ENCODE data around the gene GALNT1. TPM values are rescaled to one million over a fixed set of nuclear protein-coding genes. Genes with fewer than 3 reads are reported as not detected.

The GALNT1 gene
- total RNA-seq, 1 experiment from 2014 or later, result 54.7 TPM

DNA sequence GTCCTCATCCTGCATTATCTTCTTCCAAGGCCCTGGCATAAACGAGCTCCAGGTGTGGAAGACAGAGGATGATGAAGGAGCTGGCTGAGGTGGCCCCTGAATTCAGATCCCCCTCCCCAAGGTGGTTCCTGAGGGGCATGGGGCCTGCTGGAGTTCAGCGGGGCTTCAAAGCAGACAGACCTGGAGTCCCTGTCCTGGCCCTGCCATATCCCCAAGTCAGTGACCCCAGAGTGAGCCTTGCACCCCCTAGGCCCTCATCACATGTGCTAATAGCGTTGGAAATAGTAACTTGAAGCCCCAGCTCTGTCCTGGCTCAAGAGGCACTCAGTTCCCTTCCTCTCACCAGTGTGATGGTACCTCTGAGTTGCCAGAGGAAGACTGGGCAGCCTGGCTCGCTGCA lies 172.9 kb downstream of the GALNT1 start:
- Histone ChIP-seq H3K9ac (ENCODE audit: low read length) (no peak overlapping the region), H3K9me3 (ENCODE audit: control insufficient read depth in 1 of 2, insufficient read depth in 1 of 2, low read depth in 1 of 2, low read length in 2 of 2) (no peaks in the 10 kb centered on the region), H3K9me2 (ENCODE audit: insufficient read depth) (no peaks in the 10 kb centered on the region), H3K36me3 (ENCODE audit: control insufficient read depth in 1 of 2, insufficient read depth in 2 of 2, low read length in 2 of 2) (no peaks in the 10 kb centered on the region), H3K4me3 (replicated peaks in 1 of 2; ENCODE audit: low read depth in 1 of 2, low read length in 2 of 2) (no peak overlapping the region), H3K27me3 (ENCODE audit: insufficient read depth, low read length) (no peaks in the 10 kb centered on the region; the same call in 1 of the 2 replicates), H3K4me1 (ENCODE audit: control insufficient read depth in 1 of 2, insufficient read depth in 2 of 2, low read length in 2 of 2) (no peaks in the 10 kb centered on the region), H4K20me1 (ENCODE audit: insufficient read depth) (no peaks in the 10 kb centered on the region), H3K79me2 (ENCODE audit: insufficient read depth, low read length) (no peaks in the 10 kb centered on the region), H3K27ac (ENCODE audit: low read depth, low read length) (no peak overlapping the region), H3K4me2 (ENCODE audit: low read length) (no peak overlapping the region), H2AFZ (ENCODE audit: low read depth, low read length, poor library complexity, severe bottlenecking) (no peak overlapping the region)
- TF ChIP-seq EZH2phosphoT487 (IDR thresholded peaks at IDR 0.05; ENCODE audit: borderline replicate concordance), result no peak
- TF ChIP-seq, protein P1, sequence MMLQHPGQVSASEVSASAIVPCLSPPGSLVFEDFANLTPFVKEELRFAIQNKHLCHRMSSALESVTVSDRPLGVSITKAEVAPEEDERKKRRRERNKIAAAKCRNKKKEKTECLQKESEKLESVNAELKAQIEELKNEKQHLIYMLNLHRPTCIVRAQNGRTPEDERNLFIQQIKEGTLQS (IDR thresholded peaks at IDR 0.05), result no peak
- TF ChIP-seq POLR2A (IDR thresholded peaks at IDR 0.05; ENCODE audit: borderline replicate concordance, extremely low read depth, insufficient read depth, insufficient read length), result no peak
- no peak for TF ChIP-seq ZNF274 (IDR thresholded peaks at IDR 0.05; ENCODE audit: low read depth, low read length)
- TF ChIP-seq TCF7L2 (IDR thresholded peaks at IDR 0.05; ENCODE audit: borderline replicate concordance, extremely low read depth, insufficient read depth, insufficient read length), result no peak
- TF ChIP-seq, protein P2, sequence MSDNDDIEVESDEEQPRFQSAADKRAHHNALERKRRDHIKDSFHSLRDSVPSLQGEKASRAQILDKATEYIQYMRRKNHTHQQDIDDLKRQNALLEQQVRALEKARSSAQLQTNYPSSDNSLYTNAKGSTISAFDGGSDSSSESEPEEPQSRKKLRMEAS (IDR thresholded peaks at IDR 0.05), result no peak
- no peak for TF ChIP-seq CEBPB (IDR thresholded peaks at IDR 0.05; ENCODE audit: low read depth)
- ATAC-seq (no peak), DNase-seq (ENCODE audit: low read depth, low spot score) (no peak)
- BruUV-seq (replicated peaks), result no TSS peak
- RAD21 ChIA-PET (ENCODE audit: low non-redundant PET in 1 of 2, low total read pairs in 2 of 2, uncharacterized antibody in 2 of 2, unreplicated experiment in 2 of 2), result no interaction called here
- CTCF ChIA-PET, result no interaction called here
- intact Hi-C loops (cut with micrococcal nuclease), result no loop called here
- POLR2A ChIA-PET, result no interaction called here

DNA sequence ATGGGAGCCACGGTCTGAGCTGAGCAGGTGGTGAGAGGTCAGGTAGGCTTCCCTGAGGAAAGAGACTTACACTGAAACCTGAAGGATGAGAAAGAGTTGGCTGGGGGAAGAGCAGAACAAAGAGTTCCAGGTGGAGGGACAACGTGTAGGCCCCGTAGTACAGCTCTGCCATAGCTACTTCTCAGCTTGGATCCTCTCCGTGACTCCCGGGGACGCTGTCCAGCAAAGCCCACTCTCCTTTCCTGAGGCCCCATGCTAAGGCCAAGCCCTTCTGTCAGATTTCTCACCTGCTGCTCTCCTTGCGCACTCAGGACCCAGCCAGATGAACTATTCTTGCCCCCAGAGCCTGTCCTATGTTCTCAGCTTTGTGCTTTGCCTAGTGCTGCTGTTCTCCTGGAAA lies 173.8 kb downstream of the GALNT1 start:
- no peaks in the 10 kb centered on the region for H3K9me2 ChIP-seq (ENCODE audit: insufficient read depth)
- no peak for DNase-seq (ENCODE audit: low read depth, low spot score)
- no peaks in the 10 kb centered on the region; the same call in 1 of the 2 replicates for H3K27me3 ChIP-seq (ENCODE audit: insufficient read depth, low read length)
- H3K4me2 ChIP-seq (ENCODE audit: low read length), result no peak overlapping the region
- POLR2A ChIA-PET, result no interaction called here
- H3K9ac ChIP-seq (ENCODE audit: low read length), result no peak overlapping the region
- H3K36me3 ChIP-seq (ENCODE audit: control insufficient read depth in 1 of 2, insufficient read depth in 2 of 2, low read length in 2 of 2), result no peaks in the 10 kb centered on the region
- no peaks in the 10 kb centered on the region for H3K4me1 ChIP-seq (ENCODE audit: control insufficient read depth in 1 of 2, insufficient read depth in 2 of 2, low read length in 2 of 2)
- CTCF ChIA-PET, result interaction anchor here (1.9 kb wide), 1 partner anchor 195 kb away, joined by 7 read pairs; no protein-coding TSS in a partner anchor
- H3K9me3 ChIP-seq (ENCODE audit: control insufficient read depth in 1 of 2, insufficient read depth in 1 of 2, low read depth in 1 of 2, low read length in 2 of 2), result no peaks in the 10 kb centered on the region
- no TSS peak for BruUV-seq (replicated peaks)
- ATAC-seq, result no peak
- no peak overlapping the region for H3K4me3 ChIP-seq (replicated peaks in 1 of 2; ENCODE audit: low read depth in 1 of 2, low read length in 2 of 2)
- intact Hi-C loops (cut with micrococcal nuclease), result no loop called here
- no peaks in the 10 kb centered on the region for H4K20me1 ChIP-seq (ENCODE audit: insufficient read depth)
- no peak overlapping the region for H3K27ac ChIP-seq (ENCODE audit: low read depth, low read length)
- RAD21 ChIA-PET (ENCODE audit: low non-redundant PET in 1 of 2, low total read pairs in 2 of 2, uncharacterized antibody in 2 of 2, unreplicated experiment in 2 of 2), result no interaction called here
- no peaks in the 10 kb centered on the region for H3K79me2 ChIP-seq (ENCODE audit: insufficient read depth, low read length)
- H2AFZ ChIP-seq (ENCODE audit: low read depth, low read length, poor library complexity, severe bottlenecking), result no peak overlapping the region
- TF ChIP-seq ZFX (IDR thresholded peaks at IDR 0.05) (no peak), SIN3A (IDR thresholded peaks at IDR 0.05; ENCODE audit: low read depth) (no peak), TCF7L2 (IDR thresholded peaks at IDR 0.05; ENCODE audit: borderline replicate concordance, extremely low read depth, insufficient read depth, insufficient read length) (no peak), EZH2 (IDR thresholded peaks at IDR 0.05) (no peak), POLR2AphosphoS5 (IDR thresholded peaks at IDR 0.05; ENCODE audit: low read depth, low read length) (no peak), SP1 (IDR thresholded peaks at IDR 0.05; ENCODE audit: low read depth) (no peak), EGR1 (IDR thresholded peaks at IDR 0.05; ENCODE audit: low read depth) (no peak), FOSL1 (IDR thresholded peaks at IDR 0.05; ENCODE audit: low read depth) (no peak), ELF1 (IDR thresholded peaks at IDR 0.05; ENCODE audit: borderline replicate concordance, low read depth) (no peak), YY1 (IDR thresholded peaks at IDR 0.05; ENCODE audit: extremely low read depth, insufficient replicate concordance, low read depth, low read length) (no peak), POLR2A (IDR thresholded peaks at IDR 0.05; ENCODE audit: borderline replicate concordance, extremely low read depth, insufficient read depth, insufficient read length) (no peak)
- TF ChIP-seq, protein P3, sequence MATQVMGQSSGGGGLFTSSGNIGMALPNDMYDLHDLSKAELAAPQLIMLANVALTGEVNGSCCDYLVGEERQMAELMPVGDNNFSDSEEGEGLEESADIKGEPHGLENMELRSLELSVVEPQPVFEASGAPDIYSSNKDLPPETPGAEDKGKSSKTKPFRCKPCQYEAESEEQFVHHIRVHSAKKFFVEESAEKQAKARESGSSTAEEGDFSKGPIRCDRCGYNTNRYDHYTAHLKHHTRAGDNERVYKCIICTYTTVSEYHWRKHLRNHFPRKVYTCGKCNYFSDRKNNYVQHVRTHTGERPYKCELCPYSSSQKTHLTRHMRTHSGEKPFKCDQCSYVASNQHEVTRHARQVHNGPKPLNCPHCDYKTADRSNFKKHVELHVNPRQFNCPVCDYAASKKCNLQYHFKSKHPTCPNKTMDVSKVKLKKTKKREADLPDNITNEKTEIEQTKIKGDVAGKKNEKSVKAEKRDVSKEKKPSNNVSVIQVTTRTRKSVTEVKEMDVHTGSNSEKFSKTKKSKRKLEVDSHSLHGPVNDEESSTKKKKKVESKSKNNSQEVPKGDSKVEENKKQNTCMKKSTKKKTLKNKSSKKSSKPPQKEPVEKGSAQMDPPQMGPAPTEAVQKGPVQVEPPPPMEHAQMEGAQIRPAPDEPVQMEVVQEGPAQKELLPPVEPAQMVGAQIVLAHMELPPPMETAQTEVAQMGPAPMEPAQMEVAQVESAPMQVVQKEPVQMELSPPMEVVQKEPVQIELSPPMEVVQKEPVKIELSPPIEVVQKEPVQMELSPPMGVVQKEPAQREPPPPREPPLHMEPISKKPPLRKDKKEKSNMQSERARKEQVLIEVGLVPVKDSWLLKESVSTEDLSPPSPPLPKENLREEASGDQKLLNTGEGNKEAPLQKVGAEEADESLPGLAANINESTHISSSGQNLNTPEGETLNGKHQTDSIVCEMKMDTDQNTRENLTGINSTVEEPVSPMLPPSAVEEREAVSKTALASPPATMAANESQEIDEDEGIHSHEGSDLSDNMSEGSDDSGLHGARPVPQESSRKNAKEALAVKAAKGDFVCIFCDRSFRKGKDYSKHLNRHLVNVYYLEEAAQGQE (IDR thresholded peaks at IDR 0.05; ENCODE audit: low read depth), result no peak
- TF ChIP-seq, protein P2 (IDR thresholded peaks at IDR 0.05), result no peak
